Epithelial cell of proximal tubule (primary cell): Measurements from ENCODE around the gene CDH4. TPM values are rescaled to one million over a fixed set of nuclear protein-coding genes. Genes with fewer than 3 reads are reported as not detected.
"Not testable (repeated sequence)": the region's sequence is repeated elsewhere in the genome, so short reads cannot be mapped to it uniquely, and the experiment has no call there.

Source experiments
- DNase-seq: peaks from one replicate; pipeline ENCODE4 v3.0.0-alpha.2; 2011; ENCODE audit warnings: low read depth
- H3K4me3 ChIP-seq: 2 replicates; pipeline ENCODE4 v1.5.1; 2011; ENCODE audit warnings: low read depth, mild to moderate bottlenecking, low read length
- total RNA-seq: library from RNA; depleted of rRNA; stranded (reverse); fragments of >200 nt; gene quantifications from 2 replicates; pipeline ENCODE4 v1.2.3, GENCODE V29; 2015
- TF ChIP-seq, protein P1 (sequence below): conservative IDR thresholded peaks from 2 replicates; pipeline ENCODE4 v1.5.1; 2012; ENCODE audit warnings: low read depth, mild to moderate bottlenecking, low read length

CDH4 gene
- total RNA-seq, 1 donor from 2014 or later = 17.1 TPM

DNA sequence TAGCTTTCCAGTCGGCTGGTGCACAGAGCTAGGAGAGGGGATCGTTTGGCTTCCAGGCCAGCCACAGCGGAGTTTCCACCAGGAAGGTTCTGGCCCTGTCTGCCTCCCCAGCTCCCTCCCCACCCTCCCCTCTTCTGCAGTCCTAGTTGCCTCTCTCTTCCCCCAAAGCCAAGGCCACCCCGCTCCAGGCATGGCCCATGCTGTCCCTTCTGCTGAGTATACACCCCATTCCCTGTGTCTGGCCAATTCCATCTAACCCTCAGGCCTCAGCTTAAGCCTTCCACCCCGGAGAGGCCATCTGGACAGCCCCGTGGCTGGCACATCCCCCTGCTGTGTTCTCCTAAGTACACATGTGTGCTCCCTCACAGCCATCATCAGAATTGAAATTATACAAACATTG lies 167.4 kb downstream of the CDH4 start:
- TF ChIP-seq, protein P1, sequence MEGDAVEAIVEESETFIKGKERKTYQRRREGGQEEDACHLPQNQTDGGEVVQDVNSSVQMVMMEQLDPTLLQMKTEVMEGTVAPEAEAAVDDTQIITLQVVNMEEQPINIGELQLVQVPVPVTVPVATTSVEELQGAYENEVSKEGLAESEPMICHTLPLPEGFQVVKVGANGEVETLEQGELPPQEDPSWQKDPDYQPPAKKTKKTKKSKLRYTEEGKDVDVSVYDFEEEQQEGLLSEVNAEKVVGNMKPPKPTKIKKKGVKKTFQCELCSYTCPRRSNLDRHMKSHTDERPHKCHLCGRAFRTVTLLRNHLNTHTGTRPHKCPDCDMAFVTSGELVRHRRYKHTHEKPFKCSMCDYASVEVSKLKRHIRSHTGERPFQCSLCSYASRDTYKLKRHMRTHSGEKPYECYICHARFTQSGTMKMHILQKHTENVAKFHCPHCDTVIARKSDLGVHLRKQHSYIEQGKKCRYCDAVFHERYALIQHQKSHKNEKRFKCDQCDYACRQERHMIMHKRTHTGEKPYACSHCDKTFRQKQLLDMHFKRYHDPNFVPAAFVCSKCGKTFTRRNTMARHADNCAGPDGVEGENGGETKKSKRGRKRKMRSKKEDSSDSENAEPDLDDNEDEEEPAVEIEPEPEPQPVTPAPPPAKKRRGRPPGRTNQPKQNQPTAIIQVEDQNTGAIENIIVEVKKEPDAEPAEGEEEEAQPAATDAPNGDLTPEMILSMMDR = no peak
- no peak for DNase-seq

DNA sequence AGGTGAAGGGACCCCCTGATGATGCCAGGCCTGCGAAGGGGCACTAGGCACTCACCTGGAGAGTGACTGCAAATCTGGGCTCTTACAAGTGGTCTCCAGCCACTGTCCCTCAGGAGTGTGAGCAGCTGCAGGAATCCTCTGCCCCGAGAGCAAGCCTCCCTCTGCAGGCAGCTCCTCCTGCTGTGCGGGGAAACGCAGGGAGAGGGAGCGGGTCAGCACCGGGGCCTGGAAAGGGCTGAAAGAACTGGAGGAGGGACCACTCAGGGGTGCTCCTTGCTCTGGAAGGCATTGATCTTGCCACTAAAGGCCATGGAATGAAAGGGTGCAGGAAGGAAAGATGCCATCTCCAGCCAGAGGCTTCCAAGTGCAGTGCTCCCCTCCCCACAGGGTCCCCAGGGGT lies 168.0 kb downstream of the CDH4 start:
- TF ChIP-seq, protein P1 = no peak
- DNase-seq = no peak
- no peak overlapping the region for H3K4me3 ChIP-seq

More for the DNA sequence above, 167.4 kb downstream of the CDH4 start:
- no peak overlapping the region for H3K4me3 ChIP-seq

DNA sequence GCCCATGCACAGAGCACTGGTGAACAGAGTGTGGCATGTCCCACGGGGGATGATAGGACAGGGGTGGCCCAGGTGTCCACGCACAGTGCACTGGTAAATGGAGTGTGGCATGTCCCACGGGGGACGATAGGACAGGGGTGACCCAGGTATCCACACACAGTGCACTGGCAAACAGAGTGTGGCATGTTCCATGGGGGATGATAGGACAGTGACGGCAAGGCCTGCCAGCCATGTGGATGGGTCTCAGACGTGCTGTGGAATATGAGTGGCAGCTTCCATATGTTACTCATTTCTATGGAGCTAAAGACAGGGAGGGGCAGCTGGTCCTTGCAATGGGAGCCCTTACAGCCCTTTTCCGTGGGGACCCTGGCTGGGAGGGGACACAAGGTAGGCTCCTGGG lies 168.7 kb downstream of the CDH4 start:
- DNase-seq = no peak
- no peak overlapping the region for H3K4me3 ChIP-seq
- TF ChIP-seq, protein P1 = no peak

DNA sequence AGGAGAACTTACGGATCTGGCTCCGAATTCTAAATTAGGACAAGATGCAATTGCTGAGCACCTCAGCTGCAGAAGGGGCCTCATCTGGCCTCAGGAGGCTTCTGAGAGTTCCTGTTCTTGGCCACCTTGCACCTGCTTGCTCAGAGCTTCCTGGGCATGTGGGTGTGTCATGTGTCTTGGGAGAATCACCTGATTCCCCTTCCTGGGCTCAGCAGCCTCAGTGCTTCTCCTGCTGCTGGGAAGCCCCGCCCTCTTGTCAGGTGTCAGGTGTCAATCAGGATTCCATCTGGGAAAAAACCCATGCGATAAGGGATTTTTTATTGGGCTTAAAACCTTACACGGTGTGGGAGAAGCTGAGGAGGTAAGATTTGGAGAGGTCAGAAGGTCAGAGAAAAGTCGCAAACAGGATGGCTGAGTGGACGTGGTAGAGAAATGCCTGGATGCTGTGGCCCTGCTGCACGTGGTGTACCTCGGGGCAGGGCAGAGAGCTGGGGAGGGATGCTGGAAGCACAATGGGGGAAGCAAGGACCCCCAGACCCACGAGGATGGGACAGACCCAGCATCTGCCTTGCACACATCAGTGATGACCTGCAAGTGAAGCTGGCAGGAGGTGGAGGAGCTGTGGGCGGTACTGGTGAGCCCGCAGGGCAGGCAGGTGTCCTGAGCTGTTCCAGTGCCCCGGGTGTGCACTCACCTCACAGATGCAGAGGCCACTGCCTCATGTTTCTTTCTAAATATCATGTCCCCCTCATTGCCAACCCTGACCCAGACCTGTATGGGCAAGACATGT lies 170.8 kb downstream of the CDH4 start:
- TF ChIP-seq, protein P1 = no peak
- DNase-seq = no peak
- H3K4me3 ChIP-seq = no peak overlapping the region

DNA sequence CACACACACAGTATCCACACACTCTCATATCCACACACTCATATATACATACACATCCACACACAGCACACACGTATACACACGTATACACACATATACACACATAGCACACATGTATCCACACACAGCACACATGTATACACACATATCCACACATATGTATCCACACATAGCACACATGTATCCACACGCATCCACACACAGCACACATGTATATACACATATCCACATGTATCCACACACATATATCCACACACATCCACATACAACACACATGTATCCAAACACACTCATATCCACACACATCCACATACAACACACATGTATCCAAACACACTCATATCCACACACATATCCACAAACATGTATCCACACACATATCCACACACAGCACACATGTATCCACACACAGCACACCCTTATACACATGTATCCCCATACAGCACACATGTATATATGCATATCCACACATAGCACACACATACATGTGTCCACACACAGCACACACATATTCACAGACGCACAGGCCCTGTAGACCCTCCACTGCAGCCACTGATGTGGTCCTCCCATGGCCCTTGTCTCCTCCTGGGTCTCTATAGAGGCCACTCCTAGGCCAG lies 172.1 kb downstream of the CDH4 start:
- TF ChIP-seq, protein P1 = no peak
- H3K4me3 ChIP-seq = no peak overlapping the region
- DNase-seq = no peak

DNA sequence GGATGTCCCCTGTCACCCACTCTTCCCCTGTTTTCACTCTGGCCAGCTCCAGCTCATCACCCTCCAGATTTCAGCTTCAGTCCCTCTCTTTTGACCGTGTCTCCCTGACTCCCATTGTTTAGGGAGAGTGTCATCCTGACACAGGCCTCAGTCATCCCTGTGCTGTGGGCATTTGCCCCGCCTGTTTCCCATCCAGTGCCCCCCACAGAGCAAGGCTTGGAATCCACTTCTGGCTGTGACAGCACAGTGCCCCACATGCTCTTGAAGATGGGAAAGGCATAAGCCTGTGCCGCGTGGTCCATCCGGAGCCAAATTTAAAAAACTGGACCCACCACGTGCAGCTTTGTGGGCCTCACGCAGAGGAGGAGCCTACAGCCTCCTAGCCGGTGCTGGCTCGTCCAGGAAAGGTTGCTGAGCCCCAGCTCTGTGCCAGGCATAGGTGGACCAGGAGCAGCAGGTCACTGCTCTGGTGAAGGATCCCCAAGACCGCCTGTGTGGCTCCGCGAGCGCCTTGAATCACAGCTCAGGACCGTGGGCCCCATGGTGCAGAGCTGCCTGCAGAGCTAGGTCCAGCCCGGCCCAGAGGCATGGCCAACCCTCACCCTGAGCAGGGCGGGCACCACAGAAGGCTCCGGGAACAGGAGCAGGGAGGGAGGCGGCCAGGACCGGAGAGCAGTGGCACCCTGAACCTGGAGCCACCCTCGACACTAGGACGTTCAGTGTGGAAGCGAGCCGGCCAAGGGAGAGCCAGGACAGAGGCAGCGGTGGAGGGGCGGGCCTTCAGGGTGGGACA lies 172.8 kb downstream of the CDH4 start:
- TF ChIP-seq, protein P1 = no peak
- DNase-seq = no peak
- no peak overlapping the region for H3K4me3 ChIP-seq

DNA sequence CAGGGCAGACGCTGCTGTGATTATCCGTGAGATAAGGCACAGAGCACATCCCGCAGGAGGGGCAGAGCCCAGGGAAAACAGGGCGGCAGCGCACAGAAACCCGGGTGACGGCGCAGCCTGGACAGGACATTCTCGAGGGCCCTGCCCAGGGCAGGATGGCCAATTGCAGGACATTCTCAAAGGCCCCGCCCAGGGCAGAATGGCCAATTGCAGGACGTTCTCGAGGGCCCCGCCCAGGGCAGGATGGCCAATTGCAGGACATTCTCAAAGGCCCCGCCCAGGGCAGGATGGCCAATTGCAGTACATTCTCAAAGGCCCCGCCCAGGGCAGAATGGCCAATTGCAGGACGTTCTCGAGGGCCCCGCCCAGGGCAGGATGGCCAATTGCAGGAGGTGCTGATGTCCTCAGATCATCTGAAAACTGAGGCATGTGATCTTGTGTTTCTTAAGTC lies 173.5 kb downstream of the CDH4 start:
- not testable (repeated sequence) for DNase-seq, H3K4me3 ChIP-seq
